ENCODE results near the gene ZDHHC8.

Gene ZDHHC8

DNA sequence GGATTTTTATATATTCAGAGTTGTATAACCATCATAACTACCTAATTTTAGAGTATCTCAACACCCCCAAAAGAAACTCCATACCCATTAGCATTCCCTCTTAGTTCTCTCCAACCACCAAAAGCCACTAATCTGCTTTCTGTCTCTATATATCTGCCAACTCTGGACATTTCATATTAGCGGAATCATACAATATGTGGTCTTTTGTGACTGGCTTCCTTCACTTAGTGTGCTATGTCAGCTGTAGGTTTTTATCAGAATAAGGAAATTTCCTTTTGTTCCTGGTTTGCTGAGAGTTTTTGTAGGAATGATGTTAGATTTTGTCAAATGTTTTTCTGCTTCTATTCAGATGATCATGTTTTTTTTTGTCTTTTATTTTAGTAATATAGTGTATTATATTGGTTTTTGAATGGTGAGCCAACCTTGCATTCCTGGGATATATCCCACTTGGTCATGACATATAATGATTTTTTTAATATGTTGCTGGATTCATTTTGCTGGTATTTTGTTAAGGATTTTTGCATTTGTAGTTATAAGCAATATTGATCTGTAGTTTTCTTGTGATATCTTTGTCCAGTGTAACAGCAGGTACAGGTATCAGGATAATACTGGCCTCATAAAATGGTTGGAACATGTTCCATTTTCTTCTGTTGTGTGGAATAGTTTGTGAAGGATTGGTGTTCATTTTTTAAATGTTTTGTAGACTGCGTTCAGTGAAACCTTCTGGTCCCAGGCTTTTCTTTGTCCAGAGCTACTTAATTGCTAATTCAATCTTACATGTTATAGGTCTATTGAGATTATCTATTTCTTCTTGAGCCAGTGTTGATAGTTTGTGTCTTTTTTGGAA lies 34.8 kb upstream of the ZDHHC8 start:
- Histone ChIP-seq H3K27ac (replicated peaks) (no peak overlapping the region), H3K27me3 (ENCODE audit: insufficient read depth, poor library complexity, severe bottlenecking) (no peaks in the 10 kb centered on the region), H3K4me3 (replicated peaks; ENCODE audit: insufficient read depth, low read length) (no peak overlapping the region)
- TF ChIP-seq SPI1 (IDR thresholded peaks at IDR 0.05; ENCODE audit: borderline replicate concordance, low read depth) (no peak), GABPA (IDR thresholded peaks at IDR 0.05; ENCODE audit: low read depth) (no peak), POLR2AphosphoS5 (IDR thresholded peaks at IDR 0.05; ENCODE audit: low read depth) (no peak)
- TF ChIP-seq, protein P1, sequence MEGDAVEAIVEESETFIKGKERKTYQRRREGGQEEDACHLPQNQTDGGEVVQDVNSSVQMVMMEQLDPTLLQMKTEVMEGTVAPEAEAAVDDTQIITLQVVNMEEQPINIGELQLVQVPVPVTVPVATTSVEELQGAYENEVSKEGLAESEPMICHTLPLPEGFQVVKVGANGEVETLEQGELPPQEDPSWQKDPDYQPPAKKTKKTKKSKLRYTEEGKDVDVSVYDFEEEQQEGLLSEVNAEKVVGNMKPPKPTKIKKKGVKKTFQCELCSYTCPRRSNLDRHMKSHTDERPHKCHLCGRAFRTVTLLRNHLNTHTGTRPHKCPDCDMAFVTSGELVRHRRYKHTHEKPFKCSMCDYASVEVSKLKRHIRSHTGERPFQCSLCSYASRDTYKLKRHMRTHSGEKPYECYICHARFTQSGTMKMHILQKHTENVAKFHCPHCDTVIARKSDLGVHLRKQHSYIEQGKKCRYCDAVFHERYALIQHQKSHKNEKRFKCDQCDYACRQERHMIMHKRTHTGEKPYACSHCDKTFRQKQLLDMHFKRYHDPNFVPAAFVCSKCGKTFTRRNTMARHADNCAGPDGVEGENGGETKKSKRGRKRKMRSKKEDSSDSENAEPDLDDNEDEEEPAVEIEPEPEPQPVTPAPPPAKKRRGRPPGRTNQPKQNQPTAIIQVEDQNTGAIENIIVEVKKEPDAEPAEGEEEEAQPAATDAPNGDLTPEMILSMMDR (IDR thresholded peaks at IDR 0.05; ENCODE audit: insufficient read depth, low read length): no peak
- TF ChIP-seq, protein P2, sequence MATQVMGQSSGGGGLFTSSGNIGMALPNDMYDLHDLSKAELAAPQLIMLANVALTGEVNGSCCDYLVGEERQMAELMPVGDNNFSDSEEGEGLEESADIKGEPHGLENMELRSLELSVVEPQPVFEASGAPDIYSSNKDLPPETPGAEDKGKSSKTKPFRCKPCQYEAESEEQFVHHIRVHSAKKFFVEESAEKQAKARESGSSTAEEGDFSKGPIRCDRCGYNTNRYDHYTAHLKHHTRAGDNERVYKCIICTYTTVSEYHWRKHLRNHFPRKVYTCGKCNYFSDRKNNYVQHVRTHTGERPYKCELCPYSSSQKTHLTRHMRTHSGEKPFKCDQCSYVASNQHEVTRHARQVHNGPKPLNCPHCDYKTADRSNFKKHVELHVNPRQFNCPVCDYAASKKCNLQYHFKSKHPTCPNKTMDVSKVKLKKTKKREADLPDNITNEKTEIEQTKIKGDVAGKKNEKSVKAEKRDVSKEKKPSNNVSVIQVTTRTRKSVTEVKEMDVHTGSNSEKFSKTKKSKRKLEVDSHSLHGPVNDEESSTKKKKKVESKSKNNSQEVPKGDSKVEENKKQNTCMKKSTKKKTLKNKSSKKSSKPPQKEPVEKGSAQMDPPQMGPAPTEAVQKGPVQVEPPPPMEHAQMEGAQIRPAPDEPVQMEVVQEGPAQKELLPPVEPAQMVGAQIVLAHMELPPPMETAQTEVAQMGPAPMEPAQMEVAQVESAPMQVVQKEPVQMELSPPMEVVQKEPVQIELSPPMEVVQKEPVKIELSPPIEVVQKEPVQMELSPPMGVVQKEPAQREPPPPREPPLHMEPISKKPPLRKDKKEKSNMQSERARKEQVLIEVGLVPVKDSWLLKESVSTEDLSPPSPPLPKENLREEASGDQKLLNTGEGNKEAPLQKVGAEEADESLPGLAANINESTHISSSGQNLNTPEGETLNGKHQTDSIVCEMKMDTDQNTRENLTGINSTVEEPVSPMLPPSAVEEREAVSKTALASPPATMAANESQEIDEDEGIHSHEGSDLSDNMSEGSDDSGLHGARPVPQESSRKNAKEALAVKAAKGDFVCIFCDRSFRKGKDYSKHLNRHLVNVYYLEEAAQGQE (IDR thresholded peaks at IDR 0.05; ENCODE audit: insufficient replicate concordance, low read depth): no peak
- no peak for DNase-seq (ENCODE audit: low read depth in 1 of 2, low spot score in 1 of 2)

DNA sequence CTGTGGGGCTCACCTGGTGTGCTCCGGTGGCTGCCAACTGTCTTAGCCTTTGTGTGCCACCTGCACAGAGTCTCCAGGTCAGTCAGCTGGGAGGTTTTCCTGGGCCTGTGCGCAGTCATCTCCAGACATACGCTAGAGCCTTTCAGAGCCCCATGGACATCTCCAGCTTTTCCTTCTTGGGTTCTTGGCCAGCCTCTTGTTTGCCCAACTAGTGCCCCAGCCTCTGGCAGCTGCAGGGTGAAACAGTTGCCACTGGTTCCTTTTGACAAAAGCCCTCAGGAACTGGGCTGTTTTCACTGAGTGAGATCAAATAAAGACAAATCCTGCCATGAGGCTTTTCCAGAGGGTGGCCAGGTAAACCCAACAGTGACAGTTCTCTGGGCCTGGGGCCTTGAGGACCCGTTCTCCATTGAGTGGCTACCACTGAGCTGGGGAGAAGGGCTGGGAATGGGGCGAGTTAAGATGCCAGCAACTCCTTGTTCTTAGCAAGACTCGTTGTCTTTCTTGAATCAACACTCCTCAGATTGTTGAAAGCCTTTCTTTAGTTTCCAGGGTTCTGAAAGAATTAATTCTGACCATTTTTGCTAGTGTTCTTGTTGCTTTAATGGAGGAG lies 32.4 kb upstream of the ZDHHC8 start:
- Histone ChIP-seq H3K27me3 (ENCODE audit: insufficient read depth, poor library complexity, severe bottlenecking) (no peaks in the 10 kb centered on the region), H3K4me3 (replicated peaks; ENCODE audit: insufficient read depth, low read length) (no peak overlapping the region), H3K27ac (replicated peaks) (no peak overlapping the region)
- DNase-seq (ENCODE audit: low read depth in 1 of 2, low spot score in 1 of 2): no peak
- TF ChIP-seq POLR2AphosphoS5 (IDR thresholded peaks at IDR 0.05; ENCODE audit: low read depth): no peak
- TF ChIP-seq, protein P1 (IDR thresholded peaks at IDR 0.05; ENCODE audit: insufficient read depth, low read length): no peak

DNA sequence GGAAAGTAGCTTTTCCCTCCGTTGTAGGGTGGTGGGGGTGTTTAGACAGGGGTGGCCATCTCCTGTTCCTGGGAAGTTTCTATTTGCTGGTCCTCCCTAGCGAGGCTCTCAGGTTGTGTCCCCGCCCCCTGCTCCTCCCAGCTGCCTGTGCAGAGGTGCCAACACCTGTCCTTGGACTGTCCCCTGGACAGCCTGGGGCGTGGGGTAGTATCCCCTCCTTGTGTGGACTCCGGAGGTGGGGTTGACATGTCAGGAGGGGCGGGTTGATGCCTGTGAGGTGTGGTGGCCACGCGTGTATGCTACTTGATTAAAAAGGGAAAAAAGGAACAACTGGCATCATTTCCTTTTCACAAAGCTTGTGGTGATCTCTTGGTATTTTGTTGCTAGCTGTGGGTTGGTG lies 30.0 kb upstream of the ZDHHC8 start:
- H3K27me3 ChIP-seq (ENCODE audit: insufficient read depth, poor library complexity, severe bottlenecking): no peaks in the 10 kb centered on the region
- no peak overlapping the region for H3K27ac ChIP-seq (replicated peaks)
- TF ChIP-seq, protein P1 (IDR thresholded peaks at IDR 0.05; ENCODE audit: insufficient read depth, low read length): no peak
- TF ChIP-seq POLR2AphosphoS5 (IDR thresholded peaks at IDR 0.05; ENCODE audit: low read depth) (no peak), SPI1 (IDR thresholded peaks at IDR 0.05; ENCODE audit: borderline replicate concordance, low read depth) (no peak), GABPA (IDR thresholded peaks at IDR 0.05; ENCODE audit: low read depth) (no peak)
- TF ChIP-seq, protein P2 (IDR thresholded peaks at IDR 0.05; ENCODE audit: insufficient replicate concordance, low read depth): no peak
- no peak for DNase-seq (ENCODE audit: low read depth in 1 of 2, low spot score in 1 of 2)
- no peak overlapping the region for H3K4me3 ChIP-seq (replicated peaks; ENCODE audit: insufficient read depth, low read length)

Data from HL-60 (cell line).